Measurements from ENCODE around the gene POLG. TPM values are rescaled to one million over a fixed set of nuclear protein-coding genes. Genes with fewer than 3 reads are reported as not detected.

POLG gene
- total and polyA plus RNA-seq, 2 of the 13 experiments (the other 11 are each of a cell fraction or from before 2014, with no cell fraction given) = 26.6 to 35.5 TPM

- Histone ChIP-seq H3K36me3 (replicated peaks in 1 of 2; ENCODE audit: control insufficient read depth in 1 of 2, insufficient read depth in 2 of 2, low read length in 2 of 2) (peaks cover 11 to 44% of the 10 kb centered on the region in 2 experiments), H3K4me3 (replicated peaks in 1 of 3; ENCODE audit: insufficient read depth in 1 of 3, low read depth in 2 of 3, low read length in 3 of 3) (no peak overlapping the region), H4K20me1 (ENCODE audit: insufficient read depth, low read length) (no peaks in the 10 kb centered on the region), H3K4me1 (ENCODE audit: insufficient read depth, low read length) (no peaks in the 10 kb centered on the region), H3K27ac (ENCODE audit: extremely low read length, insufficient read depth, low read length) (no peak overlapping the region), H3K27me3 (ENCODE audit: control insufficient read depth in 1 of 2, insufficient read depth in 2 of 2, low read length in 2 of 2) (no peaks in the 10 kb centered on the region), H3K9ac (ENCODE audit: insufficient read depth, low read depth, low read length) (no peak overlapping the region), H3K4me2 (ENCODE audit: low read depth, low read length) (no peak overlapping the region), H2AFZ (ENCODE audit: low read length) (no peak overlapping the region), H3K79me2 (ENCODE audit: insufficient read depth, low read length) (no peaks in the 10 kb centered on the region), H3K9me3 (ENCODE audit: low read length) (no peaks in the 10 kb centered on the region)
- in situ Hi-C loops (cut with HindIII; ENCODE audit: extremely low pct_ligation_motif_present, low pct_unique_long_range_greater_than_20kb) = no loop called here
- no TSS peak for BruUV-seq (replicated peaks)
- WGBS (ENCODE audit: low lambda C conversion rate) = 84% methylated on average over 2 of the region's 2 CpGs
- intact Hi-C loops (cut with micrococcal nuclease; ENCODE audit: unreplicated experiment) = loop anchor here (10.0 kb wide), 1 partner anchor 99 kb away; no protein-coding TSS in a partner anchor
- ChIA-PET CTCF (ENCODE audit: low intra/inter-chr PET ratio, low total read pairs) (no interaction called here), POLR2A (no interaction called here)
- TF ChIP-seq CHD2 (IDR thresholded peaks at IDR 0.05; ENCODE audit: low read depth, low read length) (no peak), ZNF646 (CRISPR knock-in tag; IDR thresholded peaks at IDR 0.05) (no peak), AGO1 (IDR thresholded peaks at IDR 0.05; ENCODE audit: low read depth, low read length, poor library complexity, severe bottlenecking) (no peak), YY1 (IDR thresholded peaks at IDR 0.05; ENCODE audit: insufficient read depth, insufficient replicate concordance, low read depth, low read length) (no peak), MAZ (IDR thresholded peaks at IDR 0.05; ENCODE audit: borderline replicate concordance, low read depth, low read length) (no peak), MAZ (CRISPR knock-in tag; IDR thresholded peaks at IDR 0.05; ENCODE audit: low read depth) (no peak), MTF2 (CRISPR knock-in tag; IDR thresholded peaks at IDR 0.05; ENCODE audit: borderline replicate concordance) (no peak)
- FAIRE-seq (no peak), ATAC-seq (no peak), DNase-seq (ENCODE audit: low spot score) (no peak)
Measured at GRCh38 chr15:89303986-89304385, 30.6 kb downstream of the POLG start.

All from HepG2 (cell line).